ENCODE measurements around the gene SCN5A. TPM values are rescaled to one million over a fixed set of nuclear protein-coding genes. Genes with fewer than 3 reads are reported as not detected.

SCN5A gene
- total RNA-seq, 4 donors from 2014 or later, result 0.39 to 0.42 TPM; not detected in 2

DNA sequence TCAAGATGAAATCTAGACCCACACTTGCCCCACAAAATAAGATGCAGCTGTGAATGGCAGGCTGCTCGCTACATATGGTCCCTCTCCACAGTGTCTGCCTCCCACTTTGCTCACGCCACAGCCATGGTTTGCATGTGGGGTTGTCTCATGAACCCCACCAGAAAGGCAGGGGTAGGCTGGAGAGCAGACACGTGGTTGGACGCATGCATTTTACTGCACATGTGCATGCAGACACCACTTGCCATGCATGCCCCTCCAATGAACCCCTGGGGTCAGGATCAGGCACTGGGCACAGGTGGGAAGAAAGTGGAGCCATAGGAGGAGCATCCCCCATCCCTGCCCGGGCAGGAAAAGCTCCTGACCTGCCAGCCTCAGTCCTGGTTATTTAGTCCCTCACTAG lies 20.7 kb downstream of the SCN5A start:
- DNase-seq (ENCODE audit: low spot score in 2 of 2), result no peak
- 73 to 88% methylated on average over 4 to 5 of the region's 5 CpGs for WGBS, 2 donors
- no peak overlapping the region for H3K4me3 ChIP-seq (ENCODE audit: low read depth, poor library complexity, severe bottlenecking)
- intact Hi-C loops (cut with DNase I; ENCODE audit: low total_unique reads), result no loop called here
- TF ChIP-seq, protein P1, sequence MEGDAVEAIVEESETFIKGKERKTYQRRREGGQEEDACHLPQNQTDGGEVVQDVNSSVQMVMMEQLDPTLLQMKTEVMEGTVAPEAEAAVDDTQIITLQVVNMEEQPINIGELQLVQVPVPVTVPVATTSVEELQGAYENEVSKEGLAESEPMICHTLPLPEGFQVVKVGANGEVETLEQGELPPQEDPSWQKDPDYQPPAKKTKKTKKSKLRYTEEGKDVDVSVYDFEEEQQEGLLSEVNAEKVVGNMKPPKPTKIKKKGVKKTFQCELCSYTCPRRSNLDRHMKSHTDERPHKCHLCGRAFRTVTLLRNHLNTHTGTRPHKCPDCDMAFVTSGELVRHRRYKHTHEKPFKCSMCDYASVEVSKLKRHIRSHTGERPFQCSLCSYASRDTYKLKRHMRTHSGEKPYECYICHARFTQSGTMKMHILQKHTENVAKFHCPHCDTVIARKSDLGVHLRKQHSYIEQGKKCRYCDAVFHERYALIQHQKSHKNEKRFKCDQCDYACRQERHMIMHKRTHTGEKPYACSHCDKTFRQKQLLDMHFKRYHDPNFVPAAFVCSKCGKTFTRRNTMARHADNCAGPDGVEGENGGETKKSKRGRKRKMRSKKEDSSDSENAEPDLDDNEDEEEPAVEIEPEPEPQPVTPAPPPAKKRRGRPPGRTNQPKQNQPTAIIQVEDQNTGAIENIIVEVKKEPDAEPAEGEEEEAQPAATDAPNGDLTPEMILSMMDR (IDR thresholded peaks at IDR 0.05), result no peak
- no peak for TF ChIP-seq POLR2A (IDR thresholded peaks at IDR 0.05)

GRCh38 chr3:38627956-38628355 lies 21.5 kb downstream of the SCN5A start:
- no peak for DNase-seq (ENCODE audit: low spot score in 2 of 2)
- intact Hi-C loops (cut with DNase I; ENCODE audit: low total_unique reads), result no loop called here
- TF ChIP-seq, protein P1 (IDR thresholded peaks at IDR 0.05), result no peak
- TF ChIP-seq POLR2A (IDR thresholded peaks at IDR 0.05), result no peak
- H3K4me3 ChIP-seq (ENCODE audit: low read depth, poor library complexity, severe bottlenecking), result no peak overlapping the region
- 64 to 68% methylated on average over 2 to 4 of the region's 4 CpGs for WGBS, 2 donors

DNA sequence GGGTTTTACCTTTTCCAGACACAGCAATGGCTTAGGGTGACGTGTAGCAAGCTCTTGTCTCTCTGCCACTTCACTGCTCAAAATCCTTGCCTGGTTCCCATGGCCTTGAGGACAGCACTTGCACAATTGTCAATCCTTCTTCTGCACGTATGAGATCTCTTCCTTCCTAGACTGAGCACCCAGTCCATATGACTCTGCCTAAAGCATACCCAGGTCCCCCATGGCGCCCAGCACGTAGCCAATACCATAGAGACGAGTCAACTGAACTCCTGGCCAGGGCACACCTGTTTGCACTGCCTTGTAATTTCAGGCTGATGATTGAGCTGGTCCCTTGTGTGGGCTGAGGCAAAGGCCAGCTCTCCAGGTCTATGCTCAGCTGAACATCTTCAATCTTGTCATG lies 23.3 kb downstream of the SCN5A start:
- H3K4me3 ChIP-seq (ENCODE audit: low read depth, poor library complexity, severe bottlenecking), result no peak overlapping the region

DNA sequence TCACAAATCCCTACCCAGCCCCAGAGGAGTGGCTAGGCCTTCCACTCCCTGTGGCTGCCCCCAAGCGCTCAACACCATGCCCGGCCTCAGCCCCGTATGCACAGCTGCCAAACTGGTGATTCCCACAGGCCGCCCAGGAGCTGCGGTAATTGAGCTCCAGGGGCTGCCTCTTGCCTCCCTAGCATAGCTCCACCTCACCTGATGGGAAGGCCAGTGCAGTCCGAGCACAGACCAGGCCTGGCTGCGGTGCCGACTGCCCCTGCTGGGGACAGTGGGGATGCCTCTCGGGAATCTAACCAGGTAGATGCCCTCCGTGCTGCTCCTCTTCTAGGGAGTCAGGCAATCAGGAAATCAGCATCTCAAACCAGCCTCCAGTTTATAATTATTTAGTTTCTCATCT lies 25.9 kb downstream of the SCN5A start:
- WGBS, 2 donors, result 76 to 80% methylated on average over 10 of the region's 10 CpGs
- no peak overlapping the region for H3K4me3 ChIP-seq (ENCODE audit: low read depth, poor library complexity, severe bottlenecking)
- no peak for DNase-seq (ENCODE audit: low spot score in 2 of 2)
- intact Hi-C loops (cut with DNase I; ENCODE audit: low total_unique reads), result no loop called here
- TF ChIP-seq, protein P1 (IDR thresholded peaks at IDR 0.05), result no peak
- no peak for TF ChIP-seq POLR2A (IDR thresholded peaks at IDR 0.05)

More for the DNA sequence above, 23.3 kb downstream of the SCN5A start:
- intact Hi-C loops (cut with DNase I; ENCODE audit: low total_unique reads), result no loop called here
- TF ChIP-seq, protein P1 (IDR thresholded peaks at IDR 0.05), result no peak
- no peak for TF ChIP-seq POLR2A (IDR thresholded peaks at IDR 0.05)
- 78 to 86% methylated on average over 5 of the region's 5 CpGs for WGBS, 2 donors
- DNase-seq (ENCODE audit: low spot score in 2 of 2), result no peak

GRCh38 chr3:38622336-38622735 lies 27.2 kb downstream of the SCN5A start:
- WGBS, 2 donors, result 93 to 95% methylated on average over 10 of the region's 10 CpGs
- no peak overlapping the region for H3K4me3 ChIP-seq (ENCODE audit: low read depth, poor library complexity, severe bottlenecking)
- DNase-seq (ENCODE audit: low spot score in 2 of 2), result no peak
- TF ChIP-seq POLR2A (IDR thresholded peaks at IDR 0.05), result no peak
- TF ChIP-seq, protein P1 (IDR thresholded peaks at IDR 0.05), result no peak
- intact Hi-C loops (cut with DNase I; ENCODE audit: low total_unique reads), result no loop called here

GRCh38 chr3:38620236-38620635 lies 29.3 kb downstream of the SCN5A start:
- TF ChIP-seq, protein P1 (IDR thresholded peaks at IDR 0.05), result no peak
- no peak for TF ChIP-seq POLR2A (IDR thresholded peaks at IDR 0.05)
- no peak for DNase-seq (ENCODE audit: low spot score in 2 of 2)
- 87 to 88% methylated on average over 5 of the region's 5 CpGs for WGBS, 2 donors
- intact Hi-C loops (cut with DNase I; ENCODE audit: low total_unique reads), result no loop called here
- H3K4me3 ChIP-seq (ENCODE audit: low read depth, poor library complexity, severe bottlenecking), result no peak overlapping the region
